ENCODE data around the gene SSU72.

DNA sequence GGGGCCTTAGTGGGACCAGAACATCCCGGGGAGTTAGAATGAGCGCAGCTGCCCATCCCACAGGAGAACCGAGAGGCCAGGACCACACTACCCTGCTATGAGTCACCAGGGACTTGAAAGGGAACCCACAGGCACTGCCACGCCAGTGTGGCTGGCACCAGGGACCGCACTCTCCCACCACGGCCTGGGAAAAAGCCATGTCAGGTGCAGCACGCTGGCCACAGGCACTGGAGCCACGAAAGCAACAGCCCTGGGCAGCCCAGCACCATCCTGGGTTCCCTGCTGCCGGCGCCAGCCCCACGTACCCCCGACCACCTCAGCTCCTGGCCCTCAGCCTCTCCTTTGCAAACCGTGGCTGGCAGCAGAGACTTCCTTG lies 20.1 kb downstream of the SSU72 start:
- no peak for TF ChIP-seq POLR2A (IDR thresholded peaks at IDR 0.05)
- TF ChIP-seq, protein P1, sequence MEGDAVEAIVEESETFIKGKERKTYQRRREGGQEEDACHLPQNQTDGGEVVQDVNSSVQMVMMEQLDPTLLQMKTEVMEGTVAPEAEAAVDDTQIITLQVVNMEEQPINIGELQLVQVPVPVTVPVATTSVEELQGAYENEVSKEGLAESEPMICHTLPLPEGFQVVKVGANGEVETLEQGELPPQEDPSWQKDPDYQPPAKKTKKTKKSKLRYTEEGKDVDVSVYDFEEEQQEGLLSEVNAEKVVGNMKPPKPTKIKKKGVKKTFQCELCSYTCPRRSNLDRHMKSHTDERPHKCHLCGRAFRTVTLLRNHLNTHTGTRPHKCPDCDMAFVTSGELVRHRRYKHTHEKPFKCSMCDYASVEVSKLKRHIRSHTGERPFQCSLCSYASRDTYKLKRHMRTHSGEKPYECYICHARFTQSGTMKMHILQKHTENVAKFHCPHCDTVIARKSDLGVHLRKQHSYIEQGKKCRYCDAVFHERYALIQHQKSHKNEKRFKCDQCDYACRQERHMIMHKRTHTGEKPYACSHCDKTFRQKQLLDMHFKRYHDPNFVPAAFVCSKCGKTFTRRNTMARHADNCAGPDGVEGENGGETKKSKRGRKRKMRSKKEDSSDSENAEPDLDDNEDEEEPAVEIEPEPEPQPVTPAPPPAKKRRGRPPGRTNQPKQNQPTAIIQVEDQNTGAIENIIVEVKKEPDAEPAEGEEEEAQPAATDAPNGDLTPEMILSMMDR (IDR thresholded peaks at IDR 0.05): no peak
